GM21447 (cell line): Measurements from ENCODE around the gene UTP14C.
"Not testable (repeated sequence)": the region's sequence is repeated elsewhere in the genome, so short reads cannot be mapped to it uniquely, and the experiment has no call there.

ENCODE experiments used
- ATAC-seq: cut with Tn5 transposase; IDR thresholded peaks from one replicate; pipeline ENCODE4 v1.9.1; 2021; ENCODE audit not compliant: unreplicated experiment

Gene UTP14C

GRCh38 chr13:52043675-52044074 is 19.2 kb downstream of the UTP14C start:
- no peak for ATAC-seq

GRCh38 chr13:52047463-52047862 is 23.0 kb downstream of the UTP14C start:
- no peak for ATAC-seq

- no peak for ATAC-seq
These were observed 24.0 kb downstream of the UTP14C start for GRCh38 chr13:52048516-52048915.

- ATAC-seq: no peak
These were observed 26.9 kb downstream of the UTP14C start for GRCh38 chr13:52051400-52051799.

GRCh38 chr13:52053460-52053859 is 29.0 kb downstream of the UTP14C start:
- ATAC-seq: no peak

- ATAC-seq: not testable (repeated sequence)
These were observed 36.6 kb downstream of the UTP14C start for GRCh38 chr13:52061064-52061463.

GRCh38 chr13:52061587-52061986 is 37.1 kb downstream of the UTP14C start:
- no peak for ATAC-seq

GRCh38 chr13:52067237-52067636 is 42.7 kb downstream of the UTP14C start:
- no peak for ATAC-seq

- ATAC-seq: no peak
These were observed 46.5 kb downstream of the UTP14C start for GRCh38 chr13:52070929-52071523.
